Endodermal cell (in vitro differentiated cells): ENCODE data around the gene ERVH48-1. TPM values are rescaled to one million over a fixed set of nuclear protein-coding genes. Genes with fewer than 3 reads are reported as not detected.

Experiments
- DNase-seq: peaks from one replicate; pipeline ENCODE4 v3.0.0-alpha.2; 2017
- H3K27ac ChIP-seq: 2 replicates; pipeline ENCODE4 v1.5.1; 2013; ENCODE audit warnings: mild to moderate bottlenecking, low read depth, low read length, moderate library complexity
- H3K27me3 ChIP-seq: 2 replicates; pipeline ENCODE4 v1.6.1; 2013; ENCODE audit warnings: mild to moderate bottlenecking, low read length, moderate library complexity; ENCODE audit not compliant: insufficient read depth, control insufficient read depth, poor library complexity, severe bottlenecking
- H3K36me3 ChIP-seq: 2 replicates; pipeline ENCODE4 v1.7.0; 2013; ENCODE audit warnings: mild to moderate bottlenecking, low read length, moderate library complexity; ENCODE audit not compliant: control insufficient read depth, insufficient read depth
- H3K4me1 ChIP-seq: one replicate; pipeline ENCODE4 v1.7.0; 2013; ENCODE audit warnings: low read length; ENCODE audit not compliant: control insufficient read depth, insufficient read depth
- H3K4me3 ChIP-seq: 2 replicates; pipeline ENCODE4 v1.5.1; 2013; ENCODE audit warnings: mild to moderate bottlenecking, low read length, moderate library complexity
- H3K9ac ChIP-seq: 2 replicates; pipeline ENCODE4 v1.6.1; 2013; ENCODE audit warnings: mild to moderate bottlenecking, low read length, moderate library complexity; ENCODE audit not compliant: poor library complexity, severe bottlenecking; ENCODE audit errors: extremely low read depth
- H3K9me3 ChIP-seq: 2 replicates; pipeline ENCODE4 v1.6.1; 2013; ENCODE audit warnings: mild to moderate bottlenecking, low read length, moderate library complexity; ENCODE audit not compliant: control insufficient read depth
- H3K27ac Mint-ChIP-seq: 2 replicates; pipeline ENCODE4 v1.8.0; 2020; ENCODE audit warnings: mixed read lengths
- H3K27me3 Mint-ChIP-seq: 2 replicates; pipeline ENCODE4 v1.8.0; 2021; ENCODE audit warnings: mild to moderate bottlenecking, mixed read lengths; ENCODE audit not compliant: insufficient read depth
- H3K36me3 Mint-ChIP-seq: 2 replicates; pipeline ENCODE4 v1.8.0; 2020; ENCODE audit warnings: low read depth, mixed read lengths
- H3K4me1 Mint-ChIP-seq: 2 replicates; pipeline ENCODE4 v1.8.0; 2020; ENCODE audit warnings: mixed read lengths
- H3K4me3 Mint-ChIP-seq: 2 replicates; pipeline ENCODE4 v1.8.0; 2020; ENCODE audit warnings: mild to moderate bottlenecking, moderate library complexity, mixed read lengths
- H3K9me3 Mint-ChIP-seq: 2 replicates; pipeline ENCODE4 v1.8.0; 2020; ENCODE audit warnings: mild to moderate bottlenecking, mixed read lengths
- CTCF ChIP-seq: fragments of 200-600 bp; sonication (generic); conservative IDR thresholded peaks from 2 replicates; pipeline ENCODE4 v1.5.0; 2021; ENCODE audit warnings: antibody characterized with exemption, mild to moderate bottlenecking
- WGBS, 2 experiments: methylation state at CpG; one replicate each; pipeline versions ENCODE4 v1.1.5 to v1.1.7; 2013; ENCODE audit warnings: missing lambda C conversion rate in 2 of 2, mixed read lengths in 1 of 2; ENCODE audit not compliant: insufficient coverage in 1 of 2, insufficient read length in 1 of 2; 5-methylcytosine and 5-hydroxymethylcytosine counted together
- total RNA-seq, 2 donors: library from RNA; stranded (reverse); fragmentation: NEBNext Ultra II Directional in 1 of 2; extraction: Animal tissue kit (Norgen Biotek cat#: 25700) in 1 of 2; gene quantifications; 2 replicates in 1 of 2; 3 replicates in 1 of 2; pipeline ENCODE4 v1.2.1, GENCODE V29; 2021

ERVH48-1 gene
- total RNA-seq, 2 donors from 2014 or later = 34.0 to 186 TPM

DNA sequence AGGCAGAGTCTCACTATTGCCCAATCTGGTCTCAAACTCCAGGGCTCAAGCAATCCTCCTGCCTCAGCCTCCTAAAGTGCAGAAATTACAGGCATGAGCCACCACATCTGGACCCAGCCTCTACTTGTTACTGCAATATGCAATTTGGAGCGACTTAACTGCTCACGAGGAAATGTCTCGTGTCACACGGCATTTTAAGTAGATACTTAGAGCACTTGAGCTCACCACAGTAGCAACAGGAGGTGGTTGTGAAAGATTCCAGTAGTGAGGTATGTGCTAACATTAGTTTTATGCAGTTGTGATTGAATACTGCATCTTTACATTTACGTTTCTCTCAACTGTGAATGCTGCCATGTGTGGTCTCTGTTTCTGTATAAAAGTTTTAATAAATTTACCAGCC, 38.1 kb downstream of the ERVH48-1 start:
- WGBS, 2 experiments = 97 to 100% methylated on average over 5 of the region's 5 CpGs
- Mint-ChIP-seq H3K9me3 (no peaks in the 10 kb centered on the region), H3K36me3 (peaks cover 10% of the 10 kb centered on the region), H3K27me3 (no peaks in the 10 kb centered on the region), H3K4me1 (peaks cover 6% of the 10 kb centered on the region), H3K27ac (no peak overlapping the region), H3K4me3 (no peak overlapping the region)
- Histone ChIP-seq H3K4me3 (no peak overlapping the region), H3K27me3 (no peaks in the 10 kb centered on the region), H3K27ac (no peak overlapping the region), H3K9me3 (no peaks in the 10 kb centered on the region), H3K4me1 (peaks cover 1% of the 10 kb centered on the region), H3K9ac (no peak overlapping the region), H3K36me3 (no peaks in the 10 kb centered on the region)
- DNase-seq = no peak
- TF ChIP-seq CTCF = no peak

DNA sequence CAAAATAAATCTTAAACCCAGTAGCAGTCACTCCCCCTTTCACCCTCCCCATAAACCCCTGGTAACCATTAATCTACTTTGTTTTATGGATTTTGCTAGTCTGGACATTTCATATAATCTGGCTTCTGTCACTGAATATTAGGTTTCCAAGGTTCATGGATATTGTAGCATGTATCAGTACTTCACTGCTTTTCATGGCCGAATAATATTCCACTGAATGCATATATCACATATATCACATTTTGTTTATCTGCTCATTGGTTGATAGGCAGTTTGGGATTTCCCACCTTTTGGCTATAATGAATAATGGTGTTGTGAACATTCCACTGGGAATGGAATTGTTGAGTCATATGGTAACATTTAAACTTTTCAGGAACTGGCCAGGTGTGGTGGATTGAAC, 41.5 kb downstream of the ERVH48-1 start:
- no peaks in the 10 kb centered on the region for H3K9me3 Mint-ChIP-seq
- no peaks in the 10 kb centered on the region for H3K36me3 ChIP-seq
- no peak for TF ChIP-seq CTCF
- WGBS, 2 experiments = 46% methylated on average over 1 of the region's 1 CpG; no CpG with 5 or more reads in 1 of the 2 experiments
- DNase-seq = no peak
- no peaks in the 10 kb centered on the region for H3K4me1 ChIP-seq
- no peak overlapping the region for H3K4me3 ChIP-seq
- H3K4me1 Mint-ChIP-seq = peaks cover 9% of the 10 kb centered on the region
- H3K27me3 Mint-ChIP-seq = no peaks in the 10 kb centered on the region
- H3K27ac ChIP-seq = no peak overlapping the region
- H3K9ac ChIP-seq = no peak overlapping the region
- peaks cover 10% of the 10 kb centered on the region for H3K36me3 Mint-ChIP-seq
- H3K27ac Mint-ChIP-seq = no peak overlapping the region
- H3K9me3 ChIP-seq = no peaks in the 10 kb centered on the region
- H3K27me3 ChIP-seq = no peaks in the 10 kb centered on the region
- H3K4me3 Mint-ChIP-seq = no peak overlapping the region

- peaks cover 15% of the 10 kb centered on the region for H3K36me3 ChIP-seq
- H3K4me3 ChIP-seq = peak overlapping the region; percentile 100
- peak overlapping the region; percentile 96 for H3K27ac Mint-ChIP-seq
- H3K27ac ChIP-seq = no peak overlapping the region
- no peaks in the 10 kb centered on the region for H3K9me3 ChIP-seq
- 91 to 100% methylated on average over 1 to 6 of the region's 6 CpGs for WGBS, 2 experiments
- no peaks in the 10 kb centered on the region for H3K4me1 ChIP-seq
- H3K9ac ChIP-seq = peak overlapping the region; percentile 89
- no peak for DNase-seq
- no peak for TF ChIP-seq CTCF
- peak overlapping the region; percentile 89 for H3K4me3 Mint-ChIP-seq
- H3K36me3 Mint-ChIP-seq = peaks cover 19% of the 10 kb centered on the region
- no peaks in the 10 kb centered on the region for H3K27me3 Mint-ChIP-seq
- H3K4me1 Mint-ChIP-seq = peaks cover 15% of the 10 kb centered on the region
- no peaks in the 10 kb centered on the region for H3K9me3 Mint-ChIP-seq
- no peaks in the 10 kb centered on the region for H3K27me3 ChIP-seq
These were observed 45.1 kb downstream of the ERVH48-1 start for GRCh38 chr21:42880352-42880751.
